GM12892 (cell line): ENCODE measurements around the gene AHR.

Experiments used
- POLR2A ChIP-seq: IDR thresholded peaks from 2 replicates; pipeline ENCODE4 v1.6.1; 2011; ENCODE audit warnings: low read depth, low read length, control low read depth
- POLR2AphosphoS5 ChIP-seq: IDR thresholded peaks from 2 replicates; pipeline ENCODE4 v1.6.1; 2011; ENCODE audit warnings: low read depth, low read length, control low read depth

GRCh38 chr7:17307558-17307957 is 9.1 kb downstream of the AHR start:
- TF ChIP-seq POLR2A (no peak), POLR2AphosphoS5 (no peak)
